Limb (tissue), 2 donors: ENCODE results near the gene PCDHB13.

ENCODE experiments used
- DNase-seq, 2 donors: peaks; one replicate each; pipeline ENCODE4 v3.0.0-alpha.2; 2016; ENCODE audit errors: extremely low spot score in 2 of 2

The PCDHB13 gene

GRCh38 chr5:141261238-141261546, 47.5 kb downstream of the PCDHB13 start:
- DNase-seq, result no peak
